ENCODE measurements around the gene RMC1. TPM values are rescaled to one million over a fixed set of nuclear protein-coding genes. Genes with fewer than 3 reads are reported as not detected.

The RMC1 gene
- total and polyA plus RNA-seq, 5 donors from 2014 or later = 36.8 to 62.1 (median 46.7) TPM

DNA sequence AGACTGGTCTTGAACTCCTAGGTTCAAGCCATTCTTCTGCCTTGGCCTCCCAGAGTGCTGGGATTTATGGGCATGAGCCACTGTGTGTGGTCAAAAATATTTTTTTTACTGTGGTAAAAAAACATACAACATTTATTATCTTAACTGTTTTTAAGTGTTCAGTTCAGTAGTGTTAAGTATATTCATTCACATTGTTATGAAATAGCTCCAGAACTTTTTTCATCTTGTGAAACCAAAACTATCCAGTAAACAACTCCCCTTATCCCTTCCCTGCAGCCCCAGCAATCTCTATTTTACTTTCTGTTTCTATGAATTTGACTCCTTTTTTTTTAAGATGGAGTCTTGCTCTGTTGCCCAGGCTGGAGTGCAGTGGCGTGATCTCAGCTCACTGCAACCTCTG lies 9.3 kb downstream of the RMC1 start:
- Histone ChIP-seq H3K36me3 (ENCODE audit: control insufficient read depth, insufficient read depth, low read length) (peaks cover 69% of the 10 kb centered on the region), H3K4me3 (ENCODE audit: low read depth, low read length) (no peak overlapping the region), H3K4me1 (ENCODE audit: control insufficient read depth, insufficient read depth, low read length, poor library complexity, severe bottlenecking) (no peaks in the 10 kb centered on the region), H3K27ac (ENCODE audit: insufficient read depth, low read length, poor library complexity, severe bottlenecking) (no peak overlapping the region), H3K27me3 (ENCODE audit: control insufficient read depth, insufficient read depth, low read length) (no peaks in the 10 kb centered on the region), H3K9me3 (ENCODE audit: control insufficient read depth in 2 of 2, low read length in 2 of 2) (no peaks in the 10 kb centered on the region)
- DNase-seq (no peak), ATAC-seq (ENCODE audit: low read depth in 2 of 2) (no peak)
- no peaks in the 10 kb centered on the region for H3K9me3 Mint-ChIP-seq
- H3K27ac Mint-ChIP-seq = peak overlapping the region; percentile 31 to 88 (median 71)
- H3K4me1 Mint-ChIP-seq = peaks cover 21 to 36% (median 28%) of the 10 kb centered on the region in 4 donors
- H3K36me3 Mint-ChIP-seq = peaks cover 39% of the 10 kb centered on the region
- no peak overlapping the region for H3K4me3 Mint-ChIP-seq
- no peaks in the 10 kb centered on the region for H3K27me3 Mint-ChIP-seq

DNA sequence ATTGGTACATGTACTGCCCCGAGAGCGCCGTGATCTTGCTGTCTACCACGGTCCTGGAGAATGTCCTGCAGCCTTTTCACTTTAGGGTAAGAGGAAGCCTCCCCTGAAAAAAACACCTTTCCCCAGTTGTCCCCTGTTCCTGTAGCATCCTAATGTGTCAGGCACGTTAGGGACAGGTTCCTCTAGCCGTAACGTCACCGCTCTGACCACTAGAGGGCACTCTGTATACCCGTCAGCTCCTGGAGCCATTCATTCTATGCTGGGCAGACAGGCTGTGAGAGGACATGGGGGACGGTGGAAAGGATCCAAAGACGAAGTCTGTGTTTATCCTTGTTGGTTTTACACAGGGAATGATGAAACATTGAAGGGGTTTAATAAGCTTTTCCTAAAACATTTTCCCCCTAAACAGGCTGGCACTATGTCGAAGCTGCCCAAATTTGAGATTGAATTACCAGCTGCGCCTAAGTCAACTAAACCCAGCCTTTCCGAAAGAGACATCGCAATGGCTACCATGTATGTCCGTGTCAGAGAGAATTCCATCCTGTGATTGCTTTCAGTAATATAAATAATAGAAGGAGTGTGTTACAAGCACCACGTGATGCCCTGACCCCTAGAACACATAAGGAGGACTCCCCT lies 12.7 kb downstream of the RMC1 start:
- Mint-ChIP-seq H3K9me3 (no peaks in the 10 kb centered on the region), H3K4me3 (no peak overlapping the region), H3K27ac (peak overlapping the region; percentile 40 to 90 (median 84)), H3K4me1 (peaks cover 13 to 23% (median 19%) of the 10 kb centered on the region in 4 donors), H3K27me3 (no peaks in the 10 kb centered on the region), H3K36me3 (peaks cover 41% of the 10 kb centered on the region)
- H3K27me3 ChIP-seq (ENCODE audit: control insufficient read depth, insufficient read depth, low read length) = no peaks in the 10 kb centered on the region
- H3K9me3 ChIP-seq (ENCODE audit: control insufficient read depth in 2 of 2, low read length in 2 of 2) = no peaks in the 10 kb centered on the region
- no peaks in the 10 kb centered on the region for H3K4me1 ChIP-seq (ENCODE audit: control insufficient read depth, insufficient read depth, low read length, poor library complexity, severe bottlenecking)
- no peak overlapping the region for H3K4me3 ChIP-seq (ENCODE audit: low read depth, low read length)
- ATAC-seq (ENCODE audit: low read depth in 2 of 2) = peak; percentile 93 to 96
- peak overlapping the region; percentile 27 for H3K27ac ChIP-seq (ENCODE audit: insufficient read depth, low read length, poor library complexity, severe bottlenecking)
- peak; percentile 58 to 82 (median 76) for DNase-seq
- peaks cover 70% of the 10 kb centered on the region for H3K36me3 ChIP-seq (ENCODE audit: control insufficient read depth, insufficient read depth, low read length)

DNA sequence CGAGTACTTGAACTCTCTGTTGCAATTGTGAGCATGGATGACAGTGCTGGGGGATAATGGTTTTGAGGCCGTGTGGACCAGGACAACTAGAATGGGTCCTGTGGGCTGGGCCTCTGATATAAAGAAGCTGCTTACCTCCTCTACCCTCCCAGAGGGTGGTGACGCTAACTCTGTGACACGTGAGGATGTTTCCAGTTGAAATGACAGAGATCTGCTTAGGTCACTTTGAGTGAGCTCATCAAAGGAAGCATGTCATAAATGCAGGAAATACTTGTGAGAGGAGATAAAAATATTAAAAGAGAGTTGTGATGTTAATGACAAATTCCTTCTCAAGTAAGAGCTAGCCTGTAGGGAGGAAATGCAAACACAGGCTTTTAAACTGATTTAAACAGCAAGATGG lies 16.4 kb downstream of the RMC1 start:
- DNase-seq (no peak), ATAC-seq (ENCODE audit: low read depth in 2 of 2) (no peak)
- H3K9me3 ChIP-seq (ENCODE audit: control insufficient read depth in 2 of 2, low read length in 2 of 2) = no peaks in the 10 kb centered on the region
- H3K27ac ChIP-seq (ENCODE audit: insufficient read depth, low read length, poor library complexity, severe bottlenecking) = no peak overlapping the region
- H3K4me3 ChIP-seq (ENCODE audit: low read depth, low read length) = no peak overlapping the region
- no peaks in the 10 kb centered on the region for H3K27me3 ChIP-seq (ENCODE audit: control insufficient read depth, insufficient read depth, low read length)
- Mint-ChIP-seq H3K36me3 (peaks cover 53% of the 10 kb centered on the region), H3K4me3 (no peak overlapping the region), H3K9me3 (no peaks in the 10 kb centered on the region), H3K4me1 (peaks cover 7 to 13% (median 10%) of the 10 kb centered on the region in 4 donors), H3K27ac (no peak overlapping the region), H3K27me3 (no peaks in the 10 kb centered on the region)
- peaks cover 85% of the 10 kb centered on the region for H3K36me3 ChIP-seq (ENCODE audit: control insufficient read depth, insufficient read depth, low read length)
- H3K4me1 ChIP-seq (ENCODE audit: control insufficient read depth, insufficient read depth, low read length, poor library complexity, severe bottlenecking) = no peaks in the 10 kb centered on the region

DNA sequence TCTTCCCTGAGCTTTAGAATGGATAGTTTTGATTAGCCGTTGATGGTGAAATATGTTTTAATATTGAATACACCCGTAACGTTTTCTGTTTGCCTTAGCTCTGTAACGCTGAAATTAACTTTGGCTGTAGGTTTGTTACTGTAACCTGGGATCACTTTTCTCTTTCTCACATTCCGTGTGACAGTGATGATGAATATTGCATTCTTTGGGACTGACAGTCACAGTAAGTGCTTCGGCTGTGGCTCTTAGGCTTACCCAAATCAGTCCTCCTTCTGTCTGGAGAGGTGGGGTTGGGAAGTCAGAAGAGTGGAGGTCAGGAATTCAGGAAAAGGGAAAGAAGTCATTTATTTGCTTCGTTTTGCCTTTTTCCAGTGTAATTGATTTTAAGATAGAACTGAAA lies 18.0 kb downstream of the RMC1 start:
- no peaks in the 10 kb centered on the region for H3K9me3 ChIP-seq (ENCODE audit: control insufficient read depth in 2 of 2, low read length in 2 of 2)
- Mint-ChIP-seq H3K27ac (peak overlapping the region in 1 of 3 donors; percentile 78), H3K36me3 (peaks cover 50% of the 10 kb centered on the region), H3K9me3 (no peaks in the 10 kb centered on the region), H3K27me3 (no peaks in the 10 kb centered on the region), H3K4me1 (peaks cover 0 to 6% (median 5%) of the 10 kb centered on the region in 4 donors), H3K4me3 (no peak overlapping the region)
- H3K36me3 ChIP-seq (ENCODE audit: control insufficient read depth, insufficient read depth, low read length) = peaks cover 88% of the 10 kb centered on the region
- no peak overlapping the region for H3K4me3 ChIP-seq (ENCODE audit: low read depth, low read length)
- ATAC-seq (ENCODE audit: low read depth in 2 of 2) (no peak), DNase-seq (no peak)
- no peaks in the 10 kb centered on the region for H3K4me1 ChIP-seq (ENCODE audit: control insufficient read depth, insufficient read depth, low read length, poor library complexity, severe bottlenecking)
- H3K27me3 ChIP-seq (ENCODE audit: control insufficient read depth, insufficient read depth, low read length) = no peaks in the 10 kb centered on the region
- no peak overlapping the region for H3K27ac ChIP-seq (ENCODE audit: insufficient read depth, low read length, poor library complexity, severe bottlenecking)

DNA sequence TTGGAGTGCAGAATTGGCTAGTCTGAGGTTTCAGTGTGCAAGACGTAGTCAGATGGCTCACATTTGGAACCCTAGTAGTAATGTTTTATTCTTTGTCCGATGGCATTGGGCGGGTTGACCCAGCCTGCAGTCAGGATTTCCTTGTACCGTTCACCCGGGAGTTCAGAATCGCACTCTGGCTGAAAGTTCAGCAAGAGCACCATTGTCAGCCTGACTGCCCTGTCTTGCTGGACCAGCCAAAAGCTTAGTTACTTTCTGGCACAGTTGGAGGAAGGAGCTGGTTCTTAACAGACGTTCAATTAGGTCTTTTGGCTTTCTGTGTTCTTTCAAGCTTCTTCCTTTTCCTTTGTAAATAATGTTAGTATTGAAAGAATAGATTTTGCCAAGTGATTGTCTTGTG lies 18.6 kb downstream of the RMC1 start:
- Mint-ChIP-seq H3K4me3 (no peak overlapping the region), H3K4me1 (peaks cover 0 to 6% (median 5%) of the 10 kb centered on the region in 4 donors), H3K9me3 (no peaks in the 10 kb centered on the region), H3K36me3 (peaks cover 53% of the 10 kb centered on the region), H3K27me3 (no peaks in the 10 kb centered on the region), H3K27ac (peak overlapping the region in 2 of 3 donors; percentile 71 to 78)
- DNase-seq = no peak
- H3K9me3 ChIP-seq (ENCODE audit: control insufficient read depth in 2 of 2, low read length in 2 of 2) = no peaks in the 10 kb centered on the region
- no peaks in the 10 kb centered on the region for H3K4me1 ChIP-seq (ENCODE audit: control insufficient read depth, insufficient read depth, low read length, poor library complexity, severe bottlenecking)
- H3K4me3 ChIP-seq (ENCODE audit: low read depth, low read length) = no peak overlapping the region
- H3K27me3 ChIP-seq (ENCODE audit: control insufficient read depth, insufficient read depth, low read length) = no peaks in the 10 kb centered on the region
- H3K27ac ChIP-seq (ENCODE audit: insufficient read depth, low read length, poor library complexity, severe bottlenecking) = no peak overlapping the region
- ATAC-seq (ENCODE audit: low read depth in 2 of 2) = no peak
- peaks cover 89% of the 10 kb centered on the region for H3K36me3 ChIP-seq (ENCODE audit: control insufficient read depth, insufficient read depth, low read length)

DNA sequence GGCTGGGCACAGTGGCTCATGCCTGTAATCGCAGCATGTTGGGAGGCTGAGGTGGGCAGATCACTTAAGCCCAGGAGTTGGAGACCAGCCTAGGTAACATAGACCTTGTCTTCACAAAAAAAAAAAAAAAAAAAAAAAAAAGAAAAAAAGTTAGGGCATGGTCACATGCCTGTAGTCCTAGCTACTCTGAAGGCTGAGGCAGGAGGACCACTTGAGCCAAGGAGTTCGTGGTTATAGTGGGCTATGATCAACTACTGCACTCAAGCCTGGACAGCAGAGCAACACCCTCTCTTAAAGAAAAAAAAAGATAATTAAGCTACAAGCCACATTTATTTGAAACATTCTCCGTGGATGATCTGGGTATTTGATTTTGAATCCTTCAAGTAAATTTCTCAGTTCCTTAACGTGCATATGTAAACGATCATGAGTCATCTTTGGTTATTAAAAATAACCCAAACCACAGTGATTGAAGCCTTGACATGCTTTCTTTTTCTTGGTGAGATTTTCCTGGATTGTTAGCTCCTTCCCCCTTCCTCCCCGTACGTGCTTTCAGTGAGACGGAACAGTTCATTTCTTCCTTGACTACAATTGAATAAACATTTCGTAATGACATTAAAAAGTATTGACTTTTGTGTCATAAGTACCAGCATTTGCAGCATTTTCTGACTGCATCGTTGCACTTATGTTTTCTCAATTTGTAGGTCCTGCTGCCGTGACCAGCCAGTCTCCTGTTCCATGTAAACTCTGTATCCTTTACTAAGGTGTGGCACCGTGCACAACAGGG lies 20.3 kb downstream of the RMC1 start:
- H3K27ac Mint-ChIP-seq = peak overlapping the region in 1 of 3 donors; percentile 53
- H3K36me3 ChIP-seq (ENCODE audit: control insufficient read depth, insufficient read depth, low read length) = peaks cover 92% of the 10 kb centered on the region
- H3K4me1 Mint-ChIP-seq = peaks cover 0 to 6% (median 5%) of the 10 kb centered on the region in 4 donors
- H3K4me3 ChIP-seq (ENCODE audit: low read depth, low read length) = no peak overlapping the region
- no peak overlapping the region for H3K4me3 Mint-ChIP-seq
- H3K36me3 Mint-ChIP-seq = peaks cover 59% of the 10 kb centered on the region
- H3K27me3 ChIP-seq (ENCODE audit: control insufficient read depth, insufficient read depth, low read length) = no peaks in the 10 kb centered on the region
- H3K9me3 ChIP-seq (ENCODE audit: control insufficient read depth in 2 of 2, low read length in 2 of 2) = no peaks in the 10 kb centered on the region
- H3K27me3 Mint-ChIP-seq = no peaks in the 10 kb centered on the region
- no peaks in the 10 kb centered on the region for H3K4me1 ChIP-seq (ENCODE audit: control insufficient read depth, insufficient read depth, low read length, poor library complexity, severe bottlenecking)
- DNase-seq (no peak), ATAC-seq (ENCODE audit: low read depth in 2 of 2) (no peak)
- no peaks in the 10 kb centered on the region for H3K9me3 Mint-ChIP-seq
- H3K27ac ChIP-seq (ENCODE audit: insufficient read depth, low read length, poor library complexity, severe bottlenecking) = no peak overlapping the region

DNA sequence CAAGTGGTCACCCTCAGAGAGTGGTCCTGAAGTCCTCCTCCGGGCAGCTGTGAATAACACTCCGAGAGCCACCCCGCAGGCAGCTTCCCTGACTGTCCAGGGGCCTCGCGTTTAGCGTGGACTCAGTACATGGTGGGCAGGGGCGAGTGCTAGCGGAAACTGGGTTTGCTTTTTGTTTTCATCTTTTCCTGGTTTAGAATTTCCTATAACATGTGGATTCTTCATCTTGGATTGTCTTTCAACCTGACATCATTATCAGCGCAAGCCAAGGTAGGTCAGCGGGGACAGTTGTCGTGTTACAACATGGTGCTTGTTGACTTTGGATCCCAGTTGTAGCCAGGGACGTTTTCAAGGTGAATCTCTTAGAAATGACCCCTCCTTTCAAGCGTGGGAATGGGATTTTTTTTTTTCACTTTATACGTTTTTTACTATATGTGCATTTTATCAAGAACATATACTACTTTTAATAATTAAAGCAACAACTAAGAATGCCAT lies 20.9 kb downstream of the RMC1 start:
- Histone ChIP-seq H3K27me3 (ENCODE audit: control insufficient read depth, insufficient read depth, low read length) (no peaks in the 10 kb centered on the region), H3K4me3 (ENCODE audit: low read depth, low read length) (no peak overlapping the region), H3K4me1 (ENCODE audit: control insufficient read depth, insufficient read depth, low read length, poor library complexity, severe bottlenecking) (no peaks in the 10 kb centered on the region), H3K9me3 (ENCODE audit: control insufficient read depth in 2 of 2, low read length in 2 of 2) (no peaks in the 10 kb centered on the region), H3K27ac (ENCODE audit: insufficient read depth, low read length, poor library complexity, severe bottlenecking) (no peak overlapping the region), H3K36me3 (ENCODE audit: control insufficient read depth, insufficient read depth, low read length) (peaks cover 92% of the 10 kb centered on the region)
- Mint-ChIP-seq H3K9me3 (no peaks in the 10 kb centered on the region), H3K27ac (no peak overlapping the region), H3K36me3 (peaks cover 63% of the 10 kb centered on the region), H3K4me1 (peaks cover 0 to 6% (median 5%) of the 10 kb centered on the region in 4 donors), H3K27me3 (no peaks in the 10 kb centered on the region), H3K4me3 (no peak overlapping the region)
- no peak for ATAC-seq (ENCODE audit: low read depth in 2 of 2)
- DNase-seq = no peak
